H9 (cell line): ENCODE results near the gene ACBD7. TPM values are rescaled to one million over a fixed set of nuclear protein-coding genes. Genes with fewer than 3 reads are reported as not detected.

Source experiments
- DNase-seq: peaks from one replicate; pipeline ENCODE4 v3.0.0-alpha.2; 2017
- H2AFZ ChIP-seq: one replicate; pipeline ENCODE4 v1.6.1; 2013; ENCODE audit warnings: mild to moderate bottlenecking, low read length, control low read depth, moderate library complexity
- H2AK5ac ChIP-seq: 2 replicates; pipeline ENCODE4 v1.6.1; 2013; ENCODE audit warnings: low read length, control low read depth, mixed read lengths; ENCODE audit not compliant: insufficient read length
- H2BK120ac ChIP-seq: one replicate; pipeline ENCODE4 v1.6.1; 2013; ENCODE audit warnings: low read depth, mild to moderate bottlenecking, low read length, control low read depth, inconsistent platforms; ENCODE audit not compliant: poor library complexity, severe bottlenecking
- H2BK12ac ChIP-seq: 2 replicates; pipeline ENCODE4 v1.6.1; 2013; ENCODE audit warnings: low read length, control low read depth, mixed read lengths, low read depth; ENCODE audit not compliant: insufficient read length
- H2BK15ac ChIP-seq: 2 replicates; pipeline ENCODE4 v1.6.1; 2013; ENCODE audit warnings: low read depth, low read length, control low read depth
- H2BK20ac ChIP-seq: one replicate; pipeline ENCODE4 v1.6.1; 2013; ENCODE audit warnings: low read depth, mild to moderate bottlenecking, low read length, control low read depth, inconsistent platforms; ENCODE audit not compliant: poor library complexity, severe bottlenecking
- H2BK5ac ChIP-seq: 2 replicates; pipeline ENCODE4 v1.6.1; 2013; ENCODE audit warnings: low read length, control low read depth, mixed read lengths; ENCODE audit not compliant: insufficient read length
- H3K14ac ChIP-seq: 2 replicates; pipeline ENCODE4 v1.6.1; 2013; ENCODE audit warnings: low read length, control low read depth; ENCODE audit not compliant: insufficient read depth
- H3K18ac ChIP-seq: 2 replicates; pipeline ENCODE4 v1.6.1; 2013; ENCODE audit warnings: low read depth, mild to moderate bottlenecking, mixed read lengths, low read length, control low read depth; ENCODE audit not compliant: insufficient read length
- H3K23ac ChIP-seq: 2 replicates; pipeline ENCODE4 v1.6.1; 2013; ENCODE audit warnings: low read length, control low read depth, mixed read lengths, low read depth; ENCODE audit not compliant: insufficient read length
- H3K23me2 ChIP-seq: 2 replicates; pipeline ENCODE4 v1.6.1; 2013; ENCODE audit warnings: low read depth, mild to moderate bottlenecking, mixed read lengths, low read length, control low read depth; ENCODE audit not compliant: insufficient read length, poor library complexity, severe bottlenecking
- H3K27ac ChIP-seq: 2 replicates; pipeline ENCODE4 v1.5.1; 2013; ENCODE audit warnings: low read length, control low read depth, mixed read lengths, low read depth; ENCODE audit not compliant: insufficient read length
- H3K27me3 ChIP-seq: 2 replicates; pipeline ENCODE4 v1.6.1; 2013; ENCODE audit warnings: low read length, control low read depth, inconsistent platforms; ENCODE audit not compliant: insufficient read depth
- H3K4ac ChIP-seq: 2 replicates; pipeline ENCODE4 v1.6.1; 2013; ENCODE audit warnings: low read depth, mild to moderate bottlenecking, control low read depth, inconsistent platforms, low read length, moderate library complexity
- H3K4me1 ChIP-seq: 2 replicates; pipeline ENCODE4 v1.6.1; 2013; ENCODE audit warnings: low read length, control low read depth, inconsistent platforms; ENCODE audit not compliant: insufficient read depth
- H3K4me2 ChIP-seq: 2 replicates; pipeline ENCODE4 v1.6.1; 2013; ENCODE audit warnings: low read length, control low read depth, mixed read lengths; ENCODE audit not compliant: insufficient read length, insufficient read depth
- H3K56ac ChIP-seq: 2 replicates; pipeline ENCODE4 v1.6.1; 2013; ENCODE audit warnings: low read depth, mild to moderate bottlenecking, mixed read lengths, low read length, control low read depth; ENCODE audit not compliant: insufficient read length
- H3K79me1 ChIP-seq: 2 replicates; pipeline ENCODE4 v1.6.1; 2013; ENCODE audit warnings: low read depth, mild to moderate bottlenecking, moderate library complexity, low read length, control low read depth, inconsistent platforms; ENCODE audit not compliant: insufficient read depth, poor library complexity, severe bottlenecking
- H3K79me2 ChIP-seq: 2 replicates; pipeline ENCODE4 v1.6.1; 2013; ENCODE audit warnings: low read length, control low read depth, inconsistent platforms; ENCODE audit not compliant: insufficient read depth
- H3K9ac ChIP-seq: 2 replicates; pipeline ENCODE4 v1.6.1; 2013; ENCODE audit warnings: low read length, control low read depth, mixed read lengths; ENCODE audit not compliant: insufficient read length; ENCODE audit errors: extremely low read depth
- H3K9me3 ChIP-seq: one replicate; pipeline ENCODE4 v1.6.1; 2013; ENCODE audit warnings: low read depth, low read length, inconsistent platforms; ENCODE audit not compliant: control insufficient read depth
- H3T11ph ChIP-seq: one replicate; pipeline ENCODE4 v1.6.1; 2013; ENCODE audit warnings: mild to moderate bottlenecking, low read length, control low read depth, inconsistent platforms
- H4K20me1 ChIP-seq: one replicate; pipeline ENCODE4 v1.6.1; 2013; ENCODE audit not compliant: control insufficient read depth, insufficient read length, insufficient read depth
- H4K5ac ChIP-seq: 2 replicates; pipeline ENCODE4 v1.6.1; 2013; ENCODE audit warnings: low read depth, mild to moderate bottlenecking, mixed read lengths, low read length, control low read depth; ENCODE audit not compliant: insufficient read length
- H4K8ac ChIP-seq: replicated peaks from 2 replicates; pipeline ENCODE4 v1.6.1; 2013; ENCODE audit warnings: low read length, control low read depth, mixed read lengths, low read depth; ENCODE audit not compliant: insufficient read length
- H4K91ac ChIP-seq: 2 replicates; pipeline ENCODE4 v1.6.1; 2013; ENCODE audit warnings: low read depth, mild to moderate bottlenecking, moderate library complexity, mixed read lengths, low read length, control low read depth; ENCODE audit not compliant: insufficient read length
- H3K27ac Mint-ChIP-seq, 3 experiments: 2 replicates in 2 of 3; 3 replicates in 1 of 3; pipeline ENCODE4 v1.8.0; 2020 to 2021; ENCODE audit warnings: mixed read lengths in 3 of 3, mild to moderate bottlenecking in 1 of 3, moderate library complexity in 1 of 3
- H3K27me3 Mint-ChIP-seq: 2 replicates; pipeline ENCODE4 v1.8.0; 2021; ENCODE audit warnings: low read depth, mild to moderate bottlenecking, moderate library complexity, mixed read lengths
- H3K36me3 Mint-ChIP-seq, 3 experiments: 2 replicates in 2 of 3; 3 replicates in 1 of 3; pipeline ENCODE4 v1.8.0; 2020 to 2021; ENCODE audit warnings: low read depth in 3 of 3, mixed read lengths in 3 of 3; ENCODE audit not compliant: insufficient read depth in 1 of 3
- H3K4me1 Mint-ChIP-seq, 2 experiments: 2 replicates each; pipeline ENCODE4 v1.8.0; 2020; ENCODE audit warnings: mixed read lengths in 2 of 2
- H3K4me3 Mint-ChIP-seq, 2 experiments: 2 replicates in 1 of 2; 3 replicates in 1 of 2; pipeline ENCODE4 v1.8.0; 2020 to 2021; ENCODE audit warnings: mild to moderate bottlenecking in 2 of 2, mixed read lengths in 2 of 2, moderate library complexity in 1 of 2
- H3K9me3 Mint-ChIP-seq, 2 experiments: 2 replicates in 1 of 2; 3 replicates in 1 of 2; pipeline ENCODE4 v1.8.0; 2020; ENCODE audit warnings: mild to moderate bottlenecking in 2 of 2, mixed read lengths in 2 of 2, moderate library complexity in 1 of 2
- CTCF ChIP-seq: fragments of 200-600 bp; sonication (generic); conservative IDR thresholded peaks from 3 replicates; pipeline ENCODE4 v1.8.0; 2021; ENCODE audit warnings: antibody characterized with exemption, mild to moderate bottlenecking
- WGBS: extraction: QIAGEN DNeasy Blood & Tissue Kit; methylation state at CpG from one replicate; pipeline ENCODE4 v1.1.7; 2013; ENCODE audit warnings: missing lambda C conversion rate, low lambda C conversion rate, mixed read lengths; ENCODE audit not compliant: insufficient read length; ENCODE audit errors: extremely low coverage; 5-methylcytosine and 5-hydroxymethylcytosine counted together
- total RNA-seq: library from RNA; stranded (reverse); gene quantifications from 2 replicates; pipeline ENCODE4 v1.2.1, GENCODE V29; 2021

The ACBD7 gene
- total RNA-seq, 1 experiment from 2014 or later: 25.0 TPM

- Histone ChIP-seq H4K20me1 (no peaks in the 10 kb centered on the region), H3K4me2 (no peak overlapping the region), H4K91ac (no peak overlapping the region), H3K23me2 (no peaks in the 10 kb centered on the region), H4K5ac (no peak overlapping the region), H2BK15ac (no peak overlapping the region), H3K14ac (no peak overlapping the region), H2BK5ac (no peak overlapping the region), H2AK5ac (no peak overlapping the region), H2BK120ac (no peak overlapping the region), H3K27me3 (no peaks in the 10 kb centered on the region), H3T11ph (no peak overlapping the region), H3K79me2 (no peaks in the 10 kb centered on the region), H2BK12ac (no peak overlapping the region), H3K23ac (no peak overlapping the region), H3K4me1 (no peaks in the 10 kb centered on the region), H3K56ac (no peak overlapping the region), H3K27ac (no peak overlapping the region), H3K9ac (no peak overlapping the region), H3K18ac (no peak overlapping the region), H2BK20ac (no peak overlapping the region), H3K9me3 (no peaks in the 10 kb centered on the region), H3K79me1 (no peaks in the 10 kb centered on the region), H3K4ac (no peak overlapping the region), H2AFZ (no peak overlapping the region), H4K8ac (no peak overlapping the region)
- no CpG with 5 or more reads among the region's 4 CpGs for WGBS
- no peaks in the 10 kb centered on the region for H3K4me1 Mint-ChIP-seq
- H3K4me3 Mint-ChIP-seq: no peak overlapping the region
- peaks cover 0 to 10% (median 7%) of the 10 kb centered on the region in 3 experiments; a peak in 4 of 7 replicates for H3K36me3 Mint-ChIP-seq
- no peak for TF ChIP-seq CTCF
- H3K9me3 Mint-ChIP-seq: peaks cover 13 to 18% of the 10 kb centered on the region in 2 experiments
- no peak for DNase-seq
- peaks cover 2% of the 10 kb centered on the region; the same call in 1 of the 2 replicates for H3K27me3 Mint-ChIP-seq
- no peak overlapping the region for H3K27ac Mint-ChIP-seq
These were observed 28.7 kb downstream of the ACBD7 start for GRCh38 chr10:15059914-15060313.
